Mammary epithelial cell (primary cell): ENCODE results near the gene VGLL1.

Experiments
- EZH2 ChIP-seq: IDR thresholded peaks from 2 replicates; pipeline ENCODE4 v1.6.1; 2012; ENCODE audit warnings: low read length, inconsistent platforms, borderline replicate concordance
- TF ChIP-seq, protein P1 (sequence below), 2 donors: IDR thresholded peaks in 1 of 2; conservative IDR thresholded peaks in 1 of 2; 2 replicates each; pipeline ENCODE4 v1.5.1; 2011 to 2012; ENCODE audit warnings: inconsistent platforms in 2 of 2, low read length in 2 of 2, mild to moderate bottlenecking in 2 of 2, control low read depth in 1 of 2, low read depth in 1 of 2; ENCODE audit not compliant: insufficient read depth in 1 of 2; ENCODE audit errors: extremely low read depth in 1 of 2

DNA sequence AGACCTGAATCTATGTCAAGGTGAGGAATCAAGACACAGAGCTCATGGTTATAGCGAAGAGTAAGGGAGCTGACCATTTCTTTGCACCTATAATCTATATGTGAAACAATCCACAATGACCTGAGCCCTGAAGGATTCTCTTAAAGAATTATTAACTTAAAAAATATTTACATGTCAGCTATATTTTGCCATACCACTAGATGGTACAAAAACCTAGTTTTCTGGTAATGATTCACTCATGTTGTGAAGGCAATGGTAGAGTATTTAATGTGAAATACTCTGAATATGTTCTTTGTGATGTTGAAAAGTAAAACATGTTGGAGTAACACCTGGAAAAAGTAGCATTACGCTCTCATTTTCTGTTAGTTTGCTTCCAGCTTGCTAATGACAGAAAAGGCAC, 40.0 kb downstream of the VGLL1 start:
- TF ChIP-seq, protein P1, sequence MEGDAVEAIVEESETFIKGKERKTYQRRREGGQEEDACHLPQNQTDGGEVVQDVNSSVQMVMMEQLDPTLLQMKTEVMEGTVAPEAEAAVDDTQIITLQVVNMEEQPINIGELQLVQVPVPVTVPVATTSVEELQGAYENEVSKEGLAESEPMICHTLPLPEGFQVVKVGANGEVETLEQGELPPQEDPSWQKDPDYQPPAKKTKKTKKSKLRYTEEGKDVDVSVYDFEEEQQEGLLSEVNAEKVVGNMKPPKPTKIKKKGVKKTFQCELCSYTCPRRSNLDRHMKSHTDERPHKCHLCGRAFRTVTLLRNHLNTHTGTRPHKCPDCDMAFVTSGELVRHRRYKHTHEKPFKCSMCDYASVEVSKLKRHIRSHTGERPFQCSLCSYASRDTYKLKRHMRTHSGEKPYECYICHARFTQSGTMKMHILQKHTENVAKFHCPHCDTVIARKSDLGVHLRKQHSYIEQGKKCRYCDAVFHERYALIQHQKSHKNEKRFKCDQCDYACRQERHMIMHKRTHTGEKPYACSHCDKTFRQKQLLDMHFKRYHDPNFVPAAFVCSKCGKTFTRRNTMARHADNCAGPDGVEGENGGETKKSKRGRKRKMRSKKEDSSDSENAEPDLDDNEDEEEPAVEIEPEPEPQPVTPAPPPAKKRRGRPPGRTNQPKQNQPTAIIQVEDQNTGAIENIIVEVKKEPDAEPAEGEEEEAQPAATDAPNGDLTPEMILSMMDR (conservative IDR thresholded peaks at IDR 0.05 in 1 of 2, IDR thresholded peaks at IDR 0.05 in 1 of 2; ENCODE audit: extremely low read depth in 1 of 2, insufficient read depth in 1 of 2, low read depth in 1 of 2, low read length in 2 of 2) = peak; percentile 5 to 17
- TF ChIP-seq EZH2 = no peak
